Naive thymus-derived CD4-positive, alpha-beta T cell (primary cell): ENCODE results near the gene PRKCA. TPM values are rescaled to one million over a fixed set of nuclear protein-coding genes. Genes with fewer than 3 reads are reported as not detected.

Source experiments
- ATAC-seq: fragments of 150-1000 bp; cut with Tn5 transposase; 2 replicates; pipeline ENCODE4 v1.10.0; 2021; ENCODE audit warnings: mild to moderate bottlenecking, moderate library complexity
- CTCF ChIA-PET: fragments of 350-600 bp; sonication (Branson Sonifier 250); formaldehyde crosslinking; loops from one replicate; lab custom pipeline; 2021; ENCODE audit warnings: antibody characterized with exemption; lab: Charles Lee
- POLR2A ChIA-PET: fragments of 350-600 bp; sonication (Branson Sonifier 250); formaldehyde crosslinking; loops from one replicate; lab custom pipeline; 2021; ENCODE audit warnings: antibody characterized with exemption, inconsistent platforms; lab: Charles Lee
- DNase-seq, 9 donors: peaks; one replicate each; pipeline versions ENCODE4 v3.0.0 to v3.0.0-alpha.2; 2020 to 2022; ENCODE audit warnings: mixed read lengths in 1 of 9
- H3K27ac ChIP-seq: one replicate; pipeline ENCODE4 v1.7.0; 2013; ENCODE audit warnings: mild to moderate bottlenecking, low read depth, low read length, moderate library complexity
- H3K27me3 ChIP-seq, 2 donors: one replicate each; pipeline ENCODE4 v1.7.0; 2013; ENCODE audit warnings: low read length in 2 of 2, mild to moderate bottlenecking in 2 of 2, moderate library complexity in 2 of 2; ENCODE audit not compliant: control insufficient read depth in 2 of 2, insufficient read depth in 2 of 2
- H3K36me3 ChIP-seq, 3 experiments: 1 replicate in 2 of 3; 2 replicates in 1 of 3; pipeline ENCODE4 v1.7.0; 2013; ENCODE audit warnings: low read length in 3 of 3, mild to moderate bottlenecking in 3 of 3, moderate library complexity in 1 of 3; ENCODE audit not compliant: insufficient read depth in 3 of 3, control insufficient read depth in 2 of 3
- H3K4me1 ChIP-seq, 2 donors: one replicate each; pipeline ENCODE4 v1.7.0; 2013; ENCODE audit warnings: low read length in 2 of 2, mild to moderate bottlenecking in 2 of 2, moderate library complexity in 1 of 2; ENCODE audit not compliant: control insufficient read depth in 2 of 2, insufficient read depth in 2 of 2
- H3K4me3 ChIP-seq: 2 replicates; pipeline ENCODE4 v1.7.0; 2013; ENCODE audit warnings: mild to moderate bottlenecking, low read length
- H3K9me3 ChIP-seq, 3 experiments: 1 replicate in 2 of 3; 2 replicates in 1 of 3; pipeline ENCODE4 v1.7.0; 2013; ENCODE audit warnings: low read length in 3 of 3; ENCODE audit not compliant: control insufficient read depth in 2 of 3
- H3K27ac Mint-ChIP-seq, 9 donors: one replicate each; pipeline ENCODE4 v1.8.0; 2020 to 2022; ENCODE audit warnings: mixed read lengths in 9 of 9, mild to moderate bottlenecking in 8 of 9, moderate library complexity in 5 of 9, inconsistent platforms in 2 of 9
- H3K27me3 Mint-ChIP-seq, 5 donors: one replicate each; pipeline ENCODE4 v1.8.0; 2021 to 2022; ENCODE audit warnings: mixed read lengths in 5 of 5, mild to moderate bottlenecking in 1 of 5
- H3K36me3 Mint-ChIP-seq, 5 donors: one replicate each; pipeline ENCODE4 v1.8.0; 2020 to 2022; ENCODE audit warnings: mixed read lengths in 5 of 5, mild to moderate bottlenecking in 3 of 5, inconsistent platforms in 1 of 5
- H3K4me1 Mint-ChIP-seq, 7 donors: one replicate each; pipeline ENCODE4 v1.8.0; 2020 to 2022; ENCODE audit warnings: mixed read lengths in 7 of 7, mild to moderate bottlenecking in 3 of 7, inconsistent platforms in 1 of 7
- H3K4me3 Mint-ChIP-seq, 10 donors: one replicate each; pipeline ENCODE4 v1.8.0; 2020 to 2022; ENCODE audit warnings: mild to moderate bottlenecking in 10 of 10, mixed read lengths in 10 of 10, moderate library complexity in 6 of 10, inconsistent platforms in 2 of 10
- H3K9me3 Mint-ChIP-seq, 11 donors: one replicate each; pipeline ENCODE4 v1.8.0; 2020 to 2022; ENCODE audit warnings: mixed read lengths in 11 of 11, mild to moderate bottlenecking in 4 of 11, inconsistent platforms in 1 of 11, moderate library complexity in 1 of 11
- intact Hi-C, 2 donors: fragments of 100-400 bp; cut with micrococcal nuclease; formaldehyde crosslinking; loops; one replicate each; pipeline ENCODE4 v1.15.1; 2023
- polyA plus RNA-seq, 2 donors: library from polyadenylated mRNA; unstranded; fragments of 300-500 nt; fragmentation: Illumina TruSeq; gene quantifications; one replicate each; pipeline ENCODE4 v1.2.3, GENCODE V29; 2021
- total RNA-seq, 6 experiments: library from RNA in 5 of 6; stranded (reverse) in 5 of 6; gene quantifications; 1 replicate in 5 of 6; 2 replicates in 1 of 6; pipeline ENCODE4 v1.2.3 and lab custom pipeline; 2021 to 2026

PRKCA gene
- total and polyA plus RNA-seq, 7 experiments from 2014 or later: 4.1 to 186 (median 122) TPM

- CTCF ChIA-PET: interaction anchor here (2.4 kb wide), 1 partner anchor 18 kb away, joined by 6 read pairs; no protein-coding TSS in a partner anchor
- no peaks in the 10 kb centered on the region for H3K27me3 ChIP-seq
- intact Hi-C loops: loop anchor here in 1 of 2 donors (5.0 kb wide), 1 partner anchor 82 kb away; no protein-coding TSS in a partner anchor
- no peaks in the 10 kb centered on the region for H3K36me3 ChIP-seq
- no peaks in the 10 kb centered on the region for H3K27me3 Mint-ChIP-seq
- H3K27ac ChIP-seq: no peak overlapping the region
- no peak overlapping the region for H3K4me3 Mint-ChIP-seq
- no peaks in the 10 kb centered on the region for H3K9me3 ChIP-seq
- peaks cover 28 to 66% (median 62%) of the 10 kb centered on the region in 7 donors for H3K4me1 Mint-ChIP-seq
- H3K27ac Mint-ChIP-seq: no peak overlapping the region
- POLR2A ChIA-PET: interaction anchor here (1.1 kb wide), 1 partner anchor 12 kb away, joined by 3 read pairs; no protein-coding TSS in a partner anchor
- H3K36me3 Mint-ChIP-seq: peaks cover 9 to 53% (median 29%) of the 10 kb centered on the region in 5 donors
- H3K4me3 ChIP-seq: no peak overlapping the region
- H3K9me3 Mint-ChIP-seq: peaks cover 0 to 20% (median 5%) of the 10 kb centered on the region in 11 donors
- H3K4me1 ChIP-seq: peaks cover 17 to 21% of the 10 kb centered on the region in 2 donors
- DNase-seq: no peak
- no peak for ATAC-seq
Measured at GRCh38 chr17:66549311-66549704, 246.9 kb downstream of the PRKCA start.

GRCh38 chr17:66549731-66550207 lies 247.4 kb downstream of the PRKCA start:
- Histone ChIP-seq H3K4me3 (no peak overlapping the region), H3K27ac (no peak overlapping the region), H3K36me3 (no peaks in the 10 kb centered on the region), H3K27me3 (no peaks in the 10 kb centered on the region), H3K4me1 (peaks cover 17 to 21% of the 10 kb centered on the region in 2 donors), H3K9me3 (no peaks in the 10 kb centered on the region)
- Mint-ChIP-seq H3K27ac (peak overlapping the region in 2 of 9 donors; percentile 1 to 20), H3K36me3 (peaks cover 9 to 56% (median 29%) of the 10 kb centered on the region in 5 donors), H3K4me3 (no peak overlapping the region), H3K9me3 (peaks cover 0 to 20% (median 5%) of the 10 kb centered on the region in 11 donors), H3K27me3 (no peaks in the 10 kb centered on the region), H3K4me1 (peaks cover 28 to 67% (median 62%) of the 10 kb centered on the region in 7 donors)
- intact Hi-C loops: loop anchor here in 1 of 2 donors (5.0 kb wide), 1 partner anchor 82 kb away; no protein-coding TSS in a partner anchor
- no peak for ATAC-seq
- no peak for DNase-seq
- CTCF ChIA-PET: no interaction called here
- POLR2A ChIA-PET: interaction anchor here (1.1 kb wide), 1 partner anchor 12 kb away, joined by 3 read pairs; no protein-coding TSS in a partner anchor

- H3K9me3 Mint-ChIP-seq: peaks cover 0 to 6% (median 0%) of the 10 kb centered on the region in 11 donors
- peaks cover 22 to 66% (median 54%) of the 10 kb centered on the region in 7 donors for H3K4me1 Mint-ChIP-seq
- H3K36me3 Mint-ChIP-seq: peaks cover 9 to 53% (median 17%) of the 10 kb centered on the region in 5 donors
- no peak overlapping the region for H3K27ac ChIP-seq
- H3K27me3 Mint-ChIP-seq: no peaks in the 10 kb centered on the region
- intact Hi-C loops: no loop called here
- ChIA-PET POLR2A (no interaction called here), CTCF (no interaction called here)
- no peaks in the 10 kb centered on the region for H3K27me3 ChIP-seq
- no peak for DNase-seq
- no peak for ATAC-seq
- no peak overlapping the region for H3K27ac Mint-ChIP-seq
- no peaks in the 10 kb centered on the region for H3K9me3 ChIP-seq
- H3K36me3 ChIP-seq: peaks cover 0 to 4% (median 0%) of the 10 kb centered on the region in 3 experiments
- H3K4me3 Mint-ChIP-seq: no peak overlapping the region
- H3K4me3 ChIP-seq: no peak overlapping the region
- H3K4me1 ChIP-seq: peaks cover 15 to 17% of the 10 kb centered on the region in 2 donors
Measured at GRCh38 chr17:66551839-66552238, 249.4 kb downstream of the PRKCA start.

GRCh38 chr17:66552371-66552770 lies 250.0 kb downstream of the PRKCA start:
- POLR2A ChIA-PET: no interaction called here
- H3K4me1 Mint-ChIP-seq: peaks cover 17 to 65% (median 54%) of the 10 kb centered on the region in 7 donors
- H3K9me3 Mint-ChIP-seq: peaks cover 0 to 6% (median 0%) of the 10 kb centered on the region in 11 donors
- H3K4me3 Mint-ChIP-seq: no peak overlapping the region
- Histone ChIP-seq H3K4me3 (no peak overlapping the region), H3K4me1 (peaks cover 9 to 15% of the 10 kb centered on the region in 2 donors), H3K36me3 (peaks cover 0 to 4% (median 0%) of the 10 kb centered on the region in 3 experiments), H3K9me3 (no peaks in the 10 kb centered on the region), H3K27ac (no peak overlapping the region), H3K27me3 (no peaks in the 10 kb centered on the region)
- intact Hi-C loops: no loop called here
- no peaks in the 10 kb centered on the region for H3K27me3 Mint-ChIP-seq
- peak overlapping the region in 3 of 9 donors; percentile 33 to 71 (median 41) for H3K27ac Mint-ChIP-seq
- CTCF ChIA-PET: interaction anchor here (1.5 kb wide), 1 partner anchor 14 kb away, joined by 4 read pairs; no protein-coding TSS in a partner anchor
- H3K36me3 Mint-ChIP-seq: peaks cover 9 to 53% (median 14%) of the 10 kb centered on the region in 5 donors
- ATAC-seq (no peak), DNase-seq (no peak)

GRCh38 chr17:66555605-66556004 lies 253.2 kb downstream of the PRKCA start:
- H3K27me3 Mint-ChIP-seq: no peaks in the 10 kb centered on the region
- H3K36me3 Mint-ChIP-seq: peaks cover 12 to 53% (median 17%) of the 10 kb centered on the region in 5 donors
- POLR2A ChIA-PET: no interaction called here
- peak overlapping the region in 5 of 9 donors; percentile 43 to 71 (median 64) for H3K27ac Mint-ChIP-seq
- H3K4me3 ChIP-seq: no peak overlapping the region
- no peaks in the 10 kb centered on the region for H3K4me1 ChIP-seq
- intact Hi-C loops: no loop called here
- peaks cover 0 to 4% (median 0%) of the 10 kb centered on the region in 3 experiments for H3K36me3 ChIP-seq
- H3K27ac ChIP-seq: no peak overlapping the region
- H3K27me3 ChIP-seq: no peaks in the 10 kb centered on the region
- peaks cover 0 to 6% (median 0%) of the 10 kb centered on the region in 11 donors for H3K9me3 Mint-ChIP-seq
- H3K4me1 Mint-ChIP-seq: peaks cover 12 to 63% (median 55%) of the 10 kb centered on the region in 7 donors
- DNase-seq: no peak
- H3K4me3 Mint-ChIP-seq: no peak overlapping the region
- no peak for ATAC-seq
- H3K9me3 ChIP-seq: no peaks in the 10 kb centered on the region
- CTCF ChIA-PET: interaction anchor here (0.8 kb wide), 1 partner anchor 11 kb away, joined by 4 read pairs; no protein-coding TSS in a partner anchor

- H3K9me3 Mint-ChIP-seq: peaks cover 0 to 6% (median 0%) of the 10 kb centered on the region in 11 donors
- POLR2A ChIA-PET: no interaction called here
- peak overlapping the region in 4 of 9 donors; percentile 14 to 64 (median 51) for H3K27ac Mint-ChIP-seq
- H3K4me3 ChIP-seq: no peak overlapping the region
- peaks cover 7 to 74% (median 59%) of the 10 kb centered on the region in 7 donors for H3K4me1 Mint-ChIP-seq
- H3K36me3 ChIP-seq: peaks cover 0 to 4% (median 0%) of the 10 kb centered on the region in 3 experiments
- no peak for DNase-seq
- H3K4me1 ChIP-seq: no peaks in the 10 kb centered on the region
- ATAC-seq: no peak
- H3K27ac ChIP-seq: no peak overlapping the region
- CTCF ChIA-PET: interaction anchor here (0.7 kb wide), 1 partner anchor 25 kb away, joined by 3 read pairs; no protein-coding TSS in a partner anchor
- no peaks in the 10 kb centered on the region for H3K27me3 ChIP-seq
- H3K36me3 Mint-ChIP-seq: peaks cover 12 to 59% (median 23%) of the 10 kb centered on the region in 5 donors
- H3K27me3 Mint-ChIP-seq: no peaks in the 10 kb centered on the region
- H3K9me3 ChIP-seq: no peaks in the 10 kb centered on the region
- H3K4me3 Mint-ChIP-seq: no peak overlapping the region
- intact Hi-C loops: no loop called here
Measured at GRCh38 chr17:66557200-66557599, 254.8 kb downstream of the PRKCA start.
